Measurements from ENCODE around the gene PRKACA.
"Not testable (repeated sequence)": the region's sequence is repeated elsewhere in the genome, so short reads cannot be mapped to it uniquely, and the experiment has no call there.

The PRKACA gene

DNA sequence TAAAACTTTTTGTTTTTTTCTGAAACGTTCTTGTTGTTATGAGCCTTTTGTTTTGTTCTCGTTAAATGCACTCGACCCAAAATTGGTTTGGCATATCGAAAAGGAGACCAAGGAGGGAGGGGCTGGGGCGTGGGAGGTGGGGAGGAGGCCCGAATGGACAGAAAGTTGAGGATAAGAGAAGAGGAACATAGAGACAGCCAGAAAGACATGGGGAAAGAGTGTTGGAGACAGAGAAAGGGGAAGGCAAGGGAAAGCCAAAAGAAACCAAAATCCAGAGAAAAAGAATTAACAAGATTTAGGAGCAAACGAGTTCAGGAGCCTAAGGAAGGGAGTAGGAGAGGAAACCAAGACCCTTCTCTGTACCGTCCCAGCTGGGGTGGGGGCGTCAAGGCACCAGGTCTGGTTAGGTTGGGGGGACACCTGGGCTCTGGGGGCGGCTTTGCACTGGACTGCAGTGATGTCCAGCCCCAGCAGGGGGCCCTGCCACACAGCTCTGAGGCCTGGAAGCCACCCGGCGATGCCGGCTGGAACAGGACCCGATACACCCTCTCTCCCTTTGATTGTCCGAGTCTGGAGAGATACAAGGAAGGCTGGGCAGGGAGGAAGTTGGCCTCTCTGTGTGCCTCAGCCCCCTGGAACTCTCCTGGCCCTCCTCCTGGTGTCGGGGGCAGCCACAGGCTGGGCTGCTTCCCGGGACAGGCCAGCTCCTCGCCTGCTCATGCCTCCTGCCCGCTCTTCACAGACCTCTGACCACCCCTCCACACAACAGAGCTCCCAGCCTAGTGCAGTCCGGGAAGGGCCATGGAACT, 30.4 kb upstream of the PRKACA start:
- DNase-seq, result no peak

DNA sequence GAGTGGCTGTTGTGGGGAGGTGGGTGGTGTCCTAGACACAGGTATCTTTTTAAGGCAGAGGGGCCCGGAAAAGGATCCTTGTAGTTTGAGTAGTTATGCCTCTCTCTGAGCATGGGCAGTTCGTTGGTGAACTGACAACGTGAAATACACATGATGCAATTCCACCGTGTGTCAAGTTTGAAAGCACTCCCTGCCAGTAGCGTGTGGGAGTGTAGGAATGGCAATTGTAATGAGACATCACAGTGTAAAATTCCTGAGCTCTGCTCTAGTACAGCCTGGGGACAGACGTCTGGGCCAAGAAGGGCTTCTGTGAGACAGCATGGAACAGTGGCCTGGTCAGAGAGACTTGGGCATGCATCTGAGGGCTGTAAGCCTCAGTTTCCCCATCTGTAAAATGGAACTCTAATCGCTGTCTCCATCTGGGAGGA, 29.2 kb upstream of the PRKACA start:
- no peak for DNase-seq

- not testable (repeated sequence) for DNase-seq
These were observed 28.6 kb upstream of the PRKACA start for GRCh38 chr19:14146169-14146568.

GRCh38 chr19:14145381-14145780, 27.8 kb upstream of the PRKACA start:
- DNase-seq, result no peak

DNA sequence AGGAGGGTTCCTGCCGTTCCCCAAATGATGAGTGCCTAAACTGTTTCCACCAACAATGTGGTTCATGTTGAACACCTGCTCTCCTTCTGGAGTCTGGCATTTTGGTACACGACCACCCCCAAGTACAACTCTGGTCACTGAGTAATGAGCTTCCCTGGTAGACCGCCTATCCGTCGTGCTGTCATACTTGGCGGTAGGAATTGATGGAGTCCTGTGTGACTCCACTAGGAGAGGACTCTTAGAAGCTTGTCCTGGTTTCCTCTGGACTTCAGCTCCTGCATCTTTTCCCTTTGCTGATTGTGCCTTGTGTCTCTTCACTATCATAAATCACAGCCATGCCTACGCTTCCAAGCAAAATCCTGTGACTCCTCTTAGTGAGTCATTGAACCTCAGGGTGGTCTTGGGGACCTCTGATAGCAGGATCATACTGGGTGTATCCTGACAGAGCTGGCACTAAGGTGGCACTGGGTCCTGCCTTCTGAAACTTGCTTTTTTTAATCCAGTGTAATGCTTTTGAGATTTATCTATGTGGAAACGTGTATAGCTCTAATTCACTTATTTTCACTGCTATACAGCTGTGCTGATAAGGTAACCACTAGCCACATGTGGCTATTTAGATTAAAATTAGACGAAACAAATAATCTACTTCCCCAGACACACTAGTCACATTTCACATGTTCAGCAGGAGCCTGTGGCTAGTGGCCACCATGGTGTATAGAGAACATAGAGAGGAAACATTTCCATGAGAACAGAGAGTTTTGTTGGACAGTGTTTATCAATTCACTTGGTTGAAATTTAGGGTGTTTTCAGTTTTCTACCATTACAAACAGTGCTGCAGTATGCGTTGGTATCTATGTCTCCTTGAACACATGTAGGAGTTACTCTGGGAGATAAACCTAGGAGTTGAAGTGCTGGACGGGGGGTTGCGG, 25.0 kb upstream of the PRKACA start:
- no peak for DNase-seq

DNA sequence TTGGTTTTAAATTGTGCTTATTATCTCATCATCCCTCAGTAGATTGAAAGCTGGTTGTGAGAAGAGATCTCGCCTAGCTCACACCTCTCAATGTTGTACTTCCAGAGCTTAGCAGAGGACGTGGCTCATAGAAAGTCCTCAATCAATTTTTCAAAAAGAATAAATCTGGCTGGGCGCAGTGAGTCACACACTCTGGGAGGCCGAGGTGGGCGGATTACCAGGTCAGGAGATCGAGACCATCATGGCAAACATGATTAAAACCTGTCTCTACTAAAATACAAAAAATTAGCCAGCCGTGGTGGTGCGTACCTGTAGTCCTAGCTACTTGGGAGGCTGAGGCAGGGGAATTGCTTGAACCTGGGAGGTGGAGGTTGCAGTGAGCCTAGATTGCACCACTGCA, 23.5 kb upstream of the PRKACA start:
- DNase-seq, result no peak

GRCh38 chr19:14139944-14140343, 22.4 kb upstream of the PRKACA start:
- no peak for DNase-seq

GRCh38 chr19:14138576-14139265, 21.2 kb upstream of the PRKACA start:
- no peak for DNase-seq

DNA sequence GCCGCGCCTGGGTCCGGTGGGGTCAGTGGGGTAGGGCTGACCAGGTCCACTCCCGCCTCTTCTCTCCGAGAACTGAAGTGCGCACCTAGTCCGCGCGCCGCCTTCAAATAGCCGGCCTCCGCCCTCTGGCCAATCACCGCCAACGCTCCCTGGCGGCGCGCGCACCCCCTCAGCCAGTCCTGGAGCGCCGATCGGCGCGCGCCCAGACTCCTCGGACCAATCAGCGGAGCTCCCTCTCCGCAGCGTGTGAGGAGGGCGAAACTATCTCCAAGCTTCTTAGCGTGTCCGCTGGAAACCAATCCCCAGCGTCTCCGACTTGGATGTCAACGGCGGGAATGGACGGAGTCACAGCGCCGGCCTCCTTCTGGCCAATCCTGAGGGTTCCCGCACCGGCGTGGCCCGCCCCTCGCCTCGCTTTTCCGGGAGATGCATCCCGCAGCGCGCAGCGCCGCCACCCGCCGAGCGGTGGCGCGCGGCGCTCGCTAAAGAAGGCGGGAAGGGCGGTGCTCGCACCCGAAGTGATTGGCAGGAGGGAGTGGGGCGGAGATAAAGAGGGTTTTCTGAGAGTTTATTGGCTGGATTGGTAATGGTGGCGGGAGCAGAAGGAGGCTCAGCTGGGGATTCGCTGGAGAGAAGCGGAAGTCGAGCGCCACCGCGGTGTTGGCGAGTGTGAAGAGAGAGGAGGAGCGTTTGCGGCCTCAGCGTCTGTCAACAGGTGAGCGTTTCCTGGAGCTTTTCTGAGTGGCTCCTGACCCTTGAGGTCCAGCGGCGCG, 19.1 kb upstream of the PRKACA start, which contains the start of gene ASF1B:
Gene ASF1B, minus strand, starts transcription at position 81 of the 773 bp plus-strand sequence. CDS start 133 bp downstream, outside the sequence.
- peak; percentile 86 for DNase-seq

- no peak for DNase-seq
These were observed 18.5 kb upstream of the PRKACA start for GRCh38 chr19:14135985-14136508.

- no peak for DNase-seq
These were observed 17.8 kb upstream of the PRKACA start for GRCh38 chr19:14135355-14135754.

GRCh38 chr19:14127929-14128509, 10.5 kb upstream of the PRKACA start:
- no peak for DNase-seq

DNA sequence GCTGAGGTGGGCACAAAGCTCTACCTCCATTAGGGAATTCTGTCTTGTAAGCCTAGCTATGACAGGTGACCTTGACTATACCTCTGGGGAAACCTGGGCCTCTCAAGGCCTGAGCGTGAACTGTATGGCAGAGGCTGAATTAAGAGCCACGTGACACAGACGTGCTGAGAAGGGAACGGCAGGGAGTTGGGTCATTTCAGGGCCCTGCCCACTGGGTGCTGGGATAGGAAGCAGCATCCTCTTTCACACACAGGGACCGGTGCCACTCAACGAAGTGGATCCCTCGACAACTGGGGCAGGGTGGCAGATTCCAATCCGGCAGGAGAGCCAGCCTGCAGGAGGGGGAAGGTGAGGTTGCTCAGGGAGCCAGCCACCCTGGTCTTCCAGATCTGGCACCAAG, 9.6 kb upstream of the PRKACA start:
- no peak for DNase-seq

DNA sequence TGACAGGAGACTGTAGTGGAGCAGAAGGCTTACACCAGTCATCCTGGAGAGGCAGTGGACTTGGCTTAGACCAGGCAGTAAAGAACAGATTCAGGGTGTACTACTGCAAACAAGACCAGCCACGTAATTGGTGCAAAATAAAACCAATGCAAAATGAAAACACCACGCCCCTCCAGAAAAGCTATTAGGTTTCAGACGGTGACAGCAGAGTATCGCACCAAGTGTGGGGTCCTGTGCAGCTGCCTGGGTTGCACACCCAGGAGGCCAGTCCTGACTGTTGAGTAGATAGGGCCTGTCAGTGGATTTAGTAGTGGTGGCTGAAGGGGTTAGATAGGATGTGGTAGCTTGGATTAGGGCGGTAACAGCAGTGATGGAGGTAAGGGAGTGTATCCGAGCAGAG, 5.4 kb upstream of the PRKACA start:
- no peak for DNase-seq

- DNase-seq, result no peak
These were observed 2.9 kb upstream of the PRKACA start for GRCh38 chr19:14120497-14120780.

DNA sequence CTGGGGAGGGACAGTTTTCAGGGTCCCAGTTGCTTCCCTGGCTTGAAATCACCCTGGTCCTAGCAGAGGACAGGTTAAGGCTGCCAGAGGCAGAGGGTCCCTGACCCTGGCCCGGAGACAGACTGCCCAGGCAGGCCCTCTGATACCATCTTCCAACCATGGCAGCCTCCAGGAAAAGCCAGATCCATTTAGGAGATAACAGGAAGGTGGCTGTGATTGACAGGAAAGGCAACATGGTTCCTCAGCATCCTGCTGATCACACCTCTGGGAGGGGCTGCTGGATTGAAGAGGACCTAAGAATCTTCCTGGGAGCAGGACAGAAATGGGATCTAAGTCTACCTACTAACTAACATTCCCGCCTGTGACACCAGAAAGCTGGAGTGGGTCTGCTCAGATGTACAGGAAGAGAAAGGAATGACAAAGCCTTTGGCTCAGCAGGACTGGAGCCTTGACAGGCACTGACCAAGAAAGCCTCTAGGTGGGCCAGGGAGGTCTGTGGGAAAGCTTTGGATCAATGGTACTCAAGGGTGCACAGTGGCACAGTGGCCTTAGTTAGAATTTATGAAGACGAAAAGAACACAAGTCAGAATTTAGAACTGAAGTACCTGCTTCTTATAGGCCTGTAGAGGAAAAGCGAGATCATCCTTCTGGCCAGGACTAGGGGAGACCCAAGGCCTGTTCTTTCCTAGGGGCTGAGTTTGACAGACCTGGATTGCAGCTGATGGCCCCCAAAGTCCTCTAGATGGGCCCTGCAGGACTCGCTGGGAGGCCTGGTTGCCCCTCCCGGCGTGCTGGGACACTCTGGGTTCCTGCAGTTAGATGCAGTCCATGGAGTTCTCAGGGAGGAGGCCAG, 2.3 kb upstream of the PRKACA start:
- DNase-seq, result no peak

DNA sequence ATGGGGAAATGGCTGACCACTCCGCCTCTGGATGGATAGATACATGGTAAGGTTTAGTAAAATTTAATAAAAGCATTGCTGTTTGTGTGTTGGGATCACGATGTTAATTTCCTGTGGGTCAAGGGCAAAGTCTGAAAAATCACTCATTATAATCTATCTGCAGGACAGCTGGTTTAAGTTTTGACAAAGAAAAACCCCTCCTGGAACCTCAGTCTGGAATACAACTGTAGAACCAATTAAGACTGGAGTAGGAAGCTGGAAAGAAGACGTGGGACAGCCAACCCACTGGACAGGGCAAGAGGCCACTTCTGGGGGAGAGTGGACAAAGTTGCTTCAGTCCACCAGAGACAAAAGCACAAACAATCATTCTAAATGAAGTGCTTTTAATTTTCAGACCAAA, 1.6 kb upstream of the PRKACA start:
- DNase-seq, result no peak

- DNase-seq, result no peak
These were observed 846 bp upstream of the PRKACA start for GRCh38 chr19:14118165-14119051.

DNA sequence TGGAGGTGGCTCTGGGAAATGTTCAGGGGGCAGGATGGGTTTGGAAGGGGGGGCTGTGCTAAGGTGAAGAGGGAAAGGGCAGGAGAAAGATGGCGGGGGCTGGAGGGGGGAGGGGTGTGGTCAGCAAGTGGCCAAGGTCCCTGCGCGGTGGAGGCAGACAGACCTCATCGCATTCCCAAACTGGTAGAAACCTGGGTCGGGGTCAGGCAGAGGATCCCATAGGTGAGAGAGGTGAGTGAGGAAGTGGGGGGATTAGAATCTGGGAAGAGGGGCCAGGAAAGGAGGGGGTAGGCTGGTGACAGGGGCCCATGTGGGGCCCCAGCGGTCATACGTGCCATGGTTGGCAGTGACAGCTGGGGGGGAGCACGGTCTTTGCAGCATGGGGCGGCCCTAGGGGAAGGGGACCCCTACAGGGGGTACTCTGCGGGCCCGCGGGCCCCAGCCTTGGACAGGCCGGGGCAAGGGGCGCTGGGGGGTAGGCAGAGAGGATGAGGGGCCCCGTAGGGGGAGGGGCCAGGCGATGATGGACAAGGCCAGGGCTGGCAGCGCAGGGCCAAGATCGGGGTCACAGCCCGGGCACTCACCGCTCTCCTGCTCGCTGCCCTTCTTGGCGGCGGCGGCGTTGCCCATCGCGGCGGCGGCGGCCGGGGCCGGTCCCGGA, 514 bp downstream of the PRKACA start:
- DNase-seq, result no peak
